ENCODE data around the gene CTNNBL1.

Gene CTNNBL1

GRCh38 chr20:37899105-37900045, 205.5 kb downstream of the CTNNBL1 start:
- no peak for DNase-seq (ENCODE audit: low read depth)

- no peak for DNase-seq (ENCODE audit: low read depth)
Measured at GRCh38 chr20:37901240-37901639, 207.4 kb downstream of the CTNNBL1 start.

GRCh38 chr20:37901654-37902503, 208.0 kb downstream of the CTNNBL1 start:
- no peak for DNase-seq (ENCODE audit: low read depth)

- DNase-seq (ENCODE audit: low read depth): no peak
Measured at GRCh38 chr20:37902504-37903313, 208.9 kb downstream of the CTNNBL1 start, which contains the start of gene VSTM2L. Gene VSTM2L, plus strand, starts transcription at chr20:37903127. Its CDS starts 224 bp downstream, at chr20:37903351.

- DNase-seq (ENCODE audit: low read depth): no peak
Measured at GRCh38 chr20:37903317-37904007, 209.6 kb downstream of the CTNNBL1 start.

GRCh38 chr20:37904008-37904642, 210.3 kb downstream of the CTNNBL1 start:
- DNase-seq (ENCODE audit: low read depth): no peak

- DNase-seq (ENCODE audit: low read depth): no peak
Measured at GRCh38 chr20:37904845-37905373, 211.1 kb downstream of the CTNNBL1 start.

- DNase-seq (ENCODE audit: low read depth): no peak
Measured at GRCh38 chr20:37905671-37906613, 212.1 kb downstream of the CTNNBL1 start.

- no peak for DNase-seq (ENCODE audit: low read depth)
Measured at GRCh38 chr20:37907330-37907676, 213.5 kb downstream of the CTNNBL1 start.

- DNase-seq (ENCODE audit: low read depth): no peak
Measured at GRCh38 chr20:37907677-37908401, 214.0 kb downstream of the CTNNBL1 start.

- no peak for DNase-seq (ENCODE audit: low read depth)
Measured at GRCh38 chr20:37911261-37911660, 217.4 kb downstream of the CTNNBL1 start.

- no peak for DNase-seq (ENCODE audit: low read depth)
Measured at GRCh38 chr20:37911838-37912281, 218.0 kb downstream of the CTNNBL1 start.

GRCh38 chr20:37912874-37913273, 219.0 kb downstream of the CTNNBL1 start:
- no peak for DNase-seq (ENCODE audit: low read depth)

GRCh38 chr20:37913567-37914366, 219.9 kb downstream of the CTNNBL1 start:
- DNase-seq (ENCODE audit: low read depth): no peak

- DNase-seq (ENCODE audit: low read depth): no peak
Measured at GRCh38 chr20:37914367-37914671, 220.5 kb downstream of the CTNNBL1 start.

- no peak for DNase-seq (ENCODE audit: low read depth)
Measured at GRCh38 chr20:37914672-37915433, 221.0 kb downstream of the CTNNBL1 start.

GRCh38 chr20:37915434-37915787, 221.6 kb downstream of the CTNNBL1 start:
- no peak for DNase-seq (ENCODE audit: low read depth)
